ENCODE data around the gene UBASH3B. TPM values are rescaled to one million over a fixed set of nuclear protein-coding genes. Genes with fewer than 3 reads are reported as not detected.

Gene UBASH3B
- total RNA-seq, 1 donor from 2014 or later, result 2.6 TPM

- peaks cover 14% of the 10 kb centered on the region for H3K4me1 ChIP-seq
- no peak for TF ChIP-seq CTCF (IDR thresholded peaks at IDR 0.05; ENCODE audit: borderline replicate concordance)
- intact Hi-C loops (cut with micrococcal nuclease), result no loop called here
Measured at GRCh38 chr11:122721964-122722266, 66.4 kb downstream of the UBASH3B start.

GRCh38 chr11:122723106-122723505 is 67.6 kb downstream of the UBASH3B start:
- TF ChIP-seq CTCF (IDR thresholded peaks at IDR 0.05; ENCODE audit: borderline replicate concordance), result no peak
- peaks cover 16% of the 10 kb centered on the region for H3K4me1 ChIP-seq

More at GRCh38 chr11:122721964-122722266, 66.4 kb downstream of the UBASH3B start:
- H3K27ac ChIP-seq (replicated peaks), result no peak overlapping the region
- no peaks in the 10 kb centered on the region for H3K9me3 ChIP-seq (replicated peaks)
- H3K36me3 ChIP-seq, result no peaks in the 10 kb centered on the region
- H3K4me3 ChIP-seq, result no peak overlapping the region
- H3K27me3 ChIP-seq (ENCODE audit: low read depth), result peaks cover 9% of the 10 kb centered on the region
- DNase-seq, result no peak

GRCh38 chr11:122723576-122723975 is 68.1 kb downstream of the UBASH3B start:
- H3K27me3 ChIP-seq (ENCODE audit: low read depth), result peaks cover 9% of the 10 kb centered on the region
- DNase-seq, result no peak
- no peak for TF ChIP-seq CTCF (IDR thresholded peaks at IDR 0.05; ENCODE audit: borderline replicate concordance)
- no peak overlapping the region for H3K27ac ChIP-seq (replicated peaks)
- intact Hi-C loops (cut with micrococcal nuclease), result no loop called here
- H3K4me1 ChIP-seq, result peaks cover 17% of the 10 kb centered on the region
- no peaks in the 10 kb centered on the region for H3K36me3 ChIP-seq
- no peaks in the 10 kb centered on the region for H3K9me3 ChIP-seq (replicated peaks)
- no peak overlapping the region for H3K4me3 ChIP-seq

More at GRCh38 chr11:122723106-122723505, 67.6 kb downstream of the UBASH3B start:
- Histone ChIP-seq H3K36me3 (no peaks in the 10 kb centered on the region), H3K4me3 (no peak overlapping the region), H3K27ac (replicated peaks) (no peak overlapping the region), H3K27me3 (ENCODE audit: low read depth) (peaks cover 9% of the 10 kb centered on the region), H3K9me3 (replicated peaks) (no peaks in the 10 kb centered on the region)
- no peak for DNase-seq
- intact Hi-C loops (cut with micrococcal nuclease), result no loop called here

GRCh38 chr11:122724520-122724919 is 69.0 kb downstream of the UBASH3B start:
- peaks cover 17% of the 10 kb centered on the region for H3K4me1 ChIP-seq
- no peak for TF ChIP-seq CTCF (IDR thresholded peaks at IDR 0.05; ENCODE audit: borderline replicate concordance)
- H3K4me3 ChIP-seq, result no peak overlapping the region
- no peaks in the 10 kb centered on the region for H3K36me3 ChIP-seq
- intact Hi-C loops (cut with micrococcal nuclease), result no loop called here
- no peak for DNase-seq
- no peaks in the 10 kb centered on the region for H3K9me3 ChIP-seq (replicated peaks)
- peaks cover 8% of the 10 kb centered on the region for H3K27me3 ChIP-seq (ENCODE audit: low read depth)
- no peak overlapping the region for H3K27ac ChIP-seq (replicated peaks)

GRCh38 chr11:122726028-122726427 is 70.5 kb downstream of the UBASH3B start:
- Histone ChIP-seq H3K27me3 (ENCODE audit: low read depth) (no peaks in the 10 kb centered on the region), H3K4me1 (peaks cover 17% of the 10 kb centered on the region), H3K27ac (replicated peaks) (no peak overlapping the region), H3K4me3 (no peak overlapping the region), H3K36me3 (no peaks in the 10 kb centered on the region), H3K9me3 (replicated peaks) (no peaks in the 10 kb centered on the region)
- TF ChIP-seq CTCF (IDR thresholded peaks at IDR 0.05; ENCODE audit: borderline replicate concordance), result no peak
- DNase-seq, result no peak
- intact Hi-C loops (cut with micrococcal nuclease), result no loop called here

All from left ventricle myocardium inferior (tissue), 1 donor.